GM21360 (cell line): ENCODE results near the gene EPAS1.
A peak's percentile ranks its signal among the peaks of the same experiment; 100 is the strongest.

ENCODE experiments used
- ATAC-seq: cut with Tn5 transposase; IDR thresholded peaks from one replicate; pipeline ENCODE4 v1.9.1; 2021; ENCODE audit warnings: mild to moderate bottlenecking, moderate library complexity; ENCODE audit not compliant: unreplicated experiment

Gene EPAS1

DNA sequence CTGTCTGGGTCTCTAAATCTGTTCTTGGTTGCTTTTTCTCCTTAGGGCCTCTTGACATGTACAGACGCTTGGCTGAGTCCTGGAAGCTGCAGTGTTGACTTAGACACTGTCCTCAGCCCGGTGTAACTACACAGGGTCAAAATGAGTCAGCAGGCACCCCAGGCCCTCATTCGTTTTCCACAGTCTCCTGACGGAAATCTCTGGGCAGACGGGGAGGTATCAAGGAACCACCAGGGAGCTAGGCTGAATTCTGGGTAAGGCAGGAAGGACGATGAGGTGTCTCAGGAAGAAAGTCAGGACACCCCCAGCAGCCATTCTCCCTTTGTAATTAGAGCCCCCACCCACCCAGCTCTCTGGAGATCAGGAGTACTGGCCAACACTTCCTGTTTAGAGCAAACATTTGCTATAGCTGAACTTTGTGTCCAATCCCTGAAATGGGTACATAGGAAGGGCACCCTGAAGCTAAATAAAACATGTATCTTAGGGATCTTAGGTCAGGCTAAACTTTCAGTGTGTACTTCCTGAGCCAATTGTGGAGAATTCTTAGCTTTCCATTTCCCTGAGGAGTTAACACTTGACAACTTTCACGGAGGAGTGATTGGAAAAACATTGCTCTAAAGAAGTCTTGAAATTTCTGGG lies 23.9 kb upstream of the EPAS1 start:
- ATAC-seq = no peak

DNA sequence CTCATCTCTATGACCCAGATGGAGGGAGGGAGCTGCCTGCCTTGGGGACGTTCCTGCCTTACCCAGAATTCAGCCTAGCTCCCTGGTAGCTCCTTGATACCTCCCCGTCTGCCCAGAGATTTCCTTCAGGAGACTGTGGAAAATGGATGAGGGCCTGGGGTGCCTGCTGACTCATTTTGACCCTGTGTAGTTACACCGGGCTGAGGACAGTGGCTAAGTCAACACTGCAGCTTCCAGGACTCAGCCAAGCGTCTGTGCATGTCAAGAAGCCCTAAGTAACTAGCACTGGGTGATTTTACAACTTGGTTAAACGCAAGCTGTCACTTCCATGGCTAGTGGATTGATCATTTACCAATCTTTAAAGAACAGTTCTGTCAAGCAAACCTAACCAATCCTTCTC lies 23.3 kb upstream of the EPAS1 start:
- ATAC-seq = no peak

DNA sequence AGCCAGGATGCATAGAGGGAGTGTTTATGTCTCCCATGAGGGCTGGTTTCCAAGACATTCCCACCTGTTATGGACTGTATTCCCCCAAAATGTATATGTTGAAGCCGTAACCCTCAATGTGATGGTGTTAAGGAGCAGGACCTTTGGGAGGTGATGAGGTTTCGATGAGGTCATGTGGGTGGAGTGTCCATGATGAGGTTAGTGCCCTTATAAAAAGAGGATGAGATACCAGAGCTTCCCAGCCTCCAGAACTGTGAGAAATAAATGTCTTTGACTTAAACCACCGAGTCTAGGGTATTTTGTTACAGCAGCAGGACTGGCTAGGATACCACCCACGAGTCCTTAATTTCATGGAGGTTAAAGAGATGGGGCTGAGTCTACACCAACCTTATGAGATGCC lies 22.6 kb upstream of the EPAS1 start:
- ATAC-seq = no peak

DNA sequence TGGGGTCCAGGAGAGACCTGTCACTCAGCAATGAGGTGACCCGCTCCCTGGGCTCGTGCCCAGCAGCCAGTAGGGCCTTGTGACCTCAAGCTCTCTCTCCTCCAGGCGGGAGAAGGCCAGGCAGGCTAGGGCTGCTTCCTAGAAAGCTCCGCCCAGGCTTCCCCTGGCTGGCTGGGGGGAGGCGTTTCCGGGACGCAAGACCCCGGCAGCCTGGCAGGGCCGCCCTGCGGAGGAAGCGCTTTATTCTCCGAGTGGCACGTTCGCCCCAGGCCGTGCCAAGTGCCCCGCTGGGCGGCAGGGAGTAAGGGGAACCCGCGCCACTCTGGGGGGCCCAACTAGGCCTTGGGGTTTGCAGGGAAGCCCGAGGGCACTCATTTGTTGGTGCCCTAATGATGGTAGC lies 21.2 kb upstream of the EPAS1 start:
- ATAC-seq = no peak

DNA sequence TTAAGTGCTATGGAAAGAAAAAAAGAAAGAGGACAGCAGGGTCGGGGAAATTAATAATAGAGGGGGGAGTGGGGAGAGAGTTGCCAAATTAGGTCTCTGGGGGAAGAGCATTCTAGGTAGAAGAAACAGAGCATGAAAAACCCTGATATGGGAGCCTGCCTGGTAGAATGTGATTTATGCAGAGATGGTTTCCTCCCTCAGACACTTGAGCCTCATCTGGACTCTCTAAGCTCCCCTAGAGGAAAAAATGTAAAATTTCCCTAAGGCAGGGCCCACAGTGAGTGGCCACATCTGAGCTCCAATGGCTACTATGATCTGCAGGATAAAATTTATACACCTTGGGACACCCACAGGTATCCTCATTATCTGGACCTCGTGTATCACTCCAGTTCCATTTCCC lies 20.6 kb upstream of the EPAS1 start:
- no peak for ATAC-seq

DNA sequence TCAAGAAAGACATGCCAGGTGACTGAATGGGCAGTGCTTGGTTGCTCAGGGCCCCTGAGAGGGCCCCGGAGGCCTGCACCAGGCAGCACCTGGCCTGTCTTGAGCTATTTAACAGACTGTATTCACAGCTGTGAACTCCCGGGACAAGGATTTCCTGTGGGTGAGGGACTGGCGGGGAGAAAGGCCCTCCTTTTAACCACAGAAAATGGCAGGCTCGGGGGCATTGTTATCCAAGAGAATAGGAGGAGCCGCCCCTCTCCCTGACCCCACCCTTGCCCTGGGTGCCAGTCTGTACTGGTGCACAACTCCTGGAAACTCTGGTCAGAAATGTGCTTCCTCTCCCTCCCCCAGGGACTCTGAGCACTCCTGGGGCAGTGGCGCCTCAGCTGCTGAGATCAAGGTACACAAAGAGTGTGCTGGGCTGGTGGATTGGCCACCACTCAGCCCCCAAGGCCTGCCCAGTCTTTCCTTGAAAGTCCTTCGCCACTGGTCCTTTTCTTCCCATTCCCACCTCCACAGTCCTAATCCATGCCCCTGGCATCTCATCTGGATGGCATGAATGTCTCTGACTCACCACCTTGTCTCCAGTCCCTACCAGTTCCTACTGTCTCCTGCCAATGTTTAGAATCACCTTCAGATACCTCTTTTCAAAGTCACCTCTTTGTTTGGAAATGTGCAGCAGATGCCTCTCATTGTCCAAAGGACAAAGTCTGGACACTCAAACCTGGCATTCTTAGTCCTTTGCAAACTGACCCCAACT lies 19.6 kb upstream of the EPAS1 start:
- no peak for ATAC-seq

DNA sequence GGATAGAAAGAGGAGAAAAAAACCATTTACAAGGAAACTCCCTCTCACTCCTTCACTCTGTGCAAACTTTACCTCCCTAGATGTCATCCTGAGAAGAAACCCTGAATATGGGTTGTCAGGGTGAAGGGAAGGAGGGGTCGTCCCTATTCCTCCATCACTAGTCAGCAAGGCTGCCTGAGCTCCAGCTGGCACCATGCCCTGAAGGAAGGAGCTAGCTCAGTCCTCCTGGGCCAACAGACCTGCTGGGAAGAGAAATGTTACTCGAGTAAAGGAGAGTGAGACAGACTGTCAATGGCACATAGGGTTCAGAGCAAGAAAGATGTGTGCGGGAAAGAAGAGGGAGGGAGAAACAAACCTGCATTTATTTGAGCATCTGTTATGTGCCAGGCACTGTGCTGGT lies 18.3 kb upstream of the EPAS1 start:
- ATAC-seq = no peak

DNA sequence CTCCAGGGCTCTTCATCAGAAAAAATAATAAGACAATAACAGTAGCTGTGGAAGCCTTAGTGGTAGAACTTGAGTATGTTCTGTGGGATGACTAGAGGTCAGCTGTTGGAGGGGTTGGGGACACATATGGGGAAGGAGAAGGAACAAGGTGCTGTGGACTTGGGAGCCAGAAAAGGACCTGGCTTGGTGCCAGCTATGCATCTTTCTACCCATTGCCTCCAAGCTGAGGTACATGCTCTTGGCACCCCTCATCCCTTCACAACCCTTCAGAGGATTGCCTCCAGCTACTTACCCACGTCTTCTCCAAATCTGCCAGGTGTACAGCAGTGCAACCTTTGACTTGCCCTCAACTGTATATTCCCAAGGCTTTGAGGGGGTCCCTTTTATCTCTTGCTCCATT lies 15.3 kb upstream of the EPAS1 start:
- ATAC-seq = no peak

DNA sequence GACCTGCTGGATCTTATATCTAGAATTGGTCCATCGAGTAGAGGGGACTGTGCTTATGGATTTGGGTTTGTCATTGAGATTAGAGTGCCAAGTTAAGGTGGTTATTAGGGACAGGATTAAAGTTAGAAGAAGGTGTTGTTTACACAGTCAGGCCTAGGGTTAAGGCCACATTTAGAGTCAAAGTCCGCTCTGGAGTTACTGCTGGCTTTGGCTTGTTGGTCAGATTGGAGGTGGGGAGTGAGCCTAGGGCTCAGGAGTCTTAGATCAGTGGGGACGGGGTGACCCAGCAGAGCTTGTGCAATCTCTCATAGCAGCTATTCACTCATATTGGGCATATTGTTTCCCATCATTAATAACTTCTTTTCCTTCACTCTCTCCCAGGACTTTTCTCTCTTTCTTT lies 13.5 kb upstream of the EPAS1 start:
- no peak for ATAC-seq

DNA sequence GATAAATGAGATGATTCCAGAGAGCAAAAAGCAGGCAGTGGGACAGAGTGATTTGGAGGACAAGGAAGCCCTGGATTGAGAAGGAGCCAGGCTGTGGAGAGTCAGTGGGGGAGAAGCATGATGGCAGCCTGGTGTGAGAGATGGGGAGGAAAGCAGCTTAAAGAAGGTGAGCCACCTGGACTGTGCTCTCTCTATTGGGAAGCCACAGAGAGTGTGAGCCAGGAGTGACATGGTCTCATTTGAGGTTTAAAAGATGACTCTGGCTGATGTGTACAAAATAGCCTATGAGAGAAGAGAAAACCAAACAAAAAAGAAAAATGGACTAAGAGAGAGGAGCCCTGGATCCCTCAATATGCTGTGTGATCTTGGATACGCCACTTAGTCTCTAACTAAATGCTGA lies 12.9 kb upstream of the EPAS1 start:
- no peak for ATAC-seq

DNA sequence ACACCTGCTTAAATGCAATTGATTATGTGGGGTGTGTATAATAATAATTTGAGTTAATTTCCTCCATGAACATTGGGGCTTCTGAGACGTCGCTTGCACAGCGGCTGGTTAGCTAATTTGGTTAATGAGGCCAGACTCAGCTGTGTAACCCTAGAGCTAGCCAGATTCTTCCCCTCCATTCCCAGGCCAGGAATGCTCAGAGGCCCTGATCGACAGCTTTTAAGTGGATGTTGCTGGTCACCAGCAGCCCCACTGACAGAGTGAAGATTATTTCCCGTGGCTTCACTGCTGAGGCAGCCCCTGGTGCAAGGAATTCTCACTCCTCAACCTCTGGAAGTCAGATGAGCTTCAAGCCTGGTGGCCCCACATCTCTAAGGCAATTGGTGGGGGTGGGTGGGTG lies 12.4 kb upstream of the EPAS1 start:
- ATAC-seq = no peak

DNA sequence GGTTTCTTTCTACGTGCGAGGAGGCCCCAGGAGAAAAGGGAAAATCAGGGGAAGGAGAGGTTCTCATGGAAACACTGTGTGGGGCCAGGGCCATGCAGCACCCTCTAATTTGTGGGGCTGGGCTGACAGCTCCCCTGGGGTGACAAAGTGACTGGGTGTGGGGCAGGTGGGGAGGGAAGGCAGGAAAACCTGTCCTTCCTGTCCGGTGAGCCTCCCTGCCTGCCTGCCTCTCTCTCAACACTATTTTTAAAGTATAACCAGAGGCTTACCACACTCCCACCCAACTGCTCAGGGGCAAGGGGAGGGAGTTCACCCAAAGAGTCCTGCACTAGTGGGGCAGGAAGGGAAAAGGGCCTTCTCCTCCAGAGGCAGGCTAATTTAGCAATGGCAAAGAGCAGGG lies 10.5 kb upstream of the EPAS1 start:
- ATAC-seq = no peak

DNA sequence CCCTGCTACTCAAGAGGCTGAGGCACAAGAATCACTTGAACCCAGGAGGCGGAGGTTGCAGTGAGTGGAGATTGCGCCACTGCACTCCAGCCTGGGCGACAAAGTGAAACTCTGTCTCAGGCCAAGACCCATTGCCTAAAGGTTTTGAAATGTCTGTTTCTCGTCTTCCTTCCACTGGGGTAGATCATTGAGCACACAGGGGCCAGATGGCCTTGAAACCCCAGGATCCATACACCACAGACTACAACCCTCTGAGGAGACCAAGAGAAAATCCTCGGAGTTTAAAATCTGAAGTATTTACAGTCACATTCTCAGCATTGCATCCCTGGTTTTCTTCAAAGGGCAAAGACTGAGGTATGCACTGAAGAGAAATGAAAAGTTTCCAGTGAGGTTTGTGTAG lies 7.1 kb upstream of the EPAS1 start:
- ATAC-seq = no peak

DNA sequence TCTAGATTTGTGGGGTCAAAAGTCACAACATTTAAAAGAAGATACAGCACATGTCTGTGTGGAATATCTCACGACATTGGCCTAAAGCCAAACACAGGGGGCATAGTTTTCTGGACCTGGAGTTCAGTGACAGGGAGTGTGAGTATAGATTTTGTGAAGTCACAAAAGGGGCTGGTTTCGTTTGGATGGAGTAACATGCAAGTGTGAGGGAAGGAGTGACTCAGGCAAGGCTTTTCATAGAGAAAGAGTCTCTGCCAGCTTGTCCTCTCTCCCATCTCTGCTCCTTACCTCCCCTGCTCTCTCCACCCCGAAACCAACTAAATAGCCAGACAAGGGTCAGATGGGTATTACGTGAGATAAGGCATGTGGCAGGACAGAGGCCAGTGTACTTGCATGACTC lies 3.7 kb upstream of the EPAS1 start:
- no peak for ATAC-seq

DNA sequence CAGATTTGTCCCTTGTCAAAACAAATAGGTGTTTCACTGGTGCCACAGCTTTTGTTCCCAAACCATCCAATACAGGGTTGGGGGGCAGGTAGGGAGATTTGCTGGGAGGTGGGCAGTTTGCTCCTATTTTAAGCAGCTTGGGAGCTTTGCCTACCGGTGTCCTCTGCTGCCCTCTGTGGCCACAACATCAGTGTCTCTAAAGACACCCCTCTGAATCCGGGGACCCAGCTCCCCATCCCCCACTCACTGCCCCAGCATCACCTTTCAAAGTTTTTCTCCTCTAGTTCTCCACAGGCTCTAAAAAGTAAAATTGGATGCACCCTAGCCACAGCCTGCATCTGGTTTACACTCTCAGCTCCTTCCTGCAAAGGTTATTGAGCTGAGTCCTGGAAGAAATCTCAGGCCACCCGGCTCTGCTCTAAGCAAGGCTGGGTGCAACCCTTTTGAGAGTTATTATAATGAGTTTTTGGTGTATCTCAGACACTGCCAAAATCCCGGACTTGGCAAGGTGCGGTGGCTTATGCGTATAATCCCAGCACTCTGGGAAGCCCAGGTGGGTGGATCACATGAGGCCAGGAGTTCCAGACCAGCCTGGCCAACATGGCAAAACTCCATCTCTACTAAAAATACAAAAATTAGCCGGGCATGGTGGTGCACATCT lies 2.9 kb upstream of the EPAS1 start:
- ATAC-seq = no peak

DNA sequence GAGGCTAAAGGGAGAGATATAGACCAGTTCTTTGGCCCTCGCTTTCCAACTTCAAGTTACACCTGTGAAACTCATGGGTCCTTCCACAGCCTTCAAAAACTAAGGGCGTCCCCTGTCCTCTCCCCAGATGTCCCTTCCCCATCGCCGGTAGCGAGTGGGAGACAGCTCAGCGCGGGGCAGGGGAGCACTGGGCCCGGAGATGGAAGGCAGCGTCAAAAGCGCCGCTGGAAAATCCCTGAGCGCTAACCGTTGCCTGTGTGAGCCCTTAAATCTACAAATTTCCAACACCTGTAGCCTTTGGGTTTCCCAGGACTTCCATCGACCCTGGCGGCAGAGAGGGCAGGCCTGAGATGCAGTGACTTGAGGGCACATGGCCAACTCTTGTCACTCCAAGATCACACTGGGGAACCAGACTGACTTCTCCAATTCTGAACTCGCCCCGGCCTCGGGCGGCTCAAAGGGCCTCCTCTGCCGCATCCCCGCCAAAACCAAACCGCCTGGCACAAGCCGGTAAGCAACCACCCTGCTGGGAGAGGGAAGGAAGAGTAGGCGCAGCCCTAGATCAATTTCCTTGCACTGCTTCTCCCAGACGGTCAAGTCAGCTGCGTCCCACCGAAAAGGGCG lies 879 bp upstream of the EPAS1 start:
- ATAC-seq = no peak

DNA sequence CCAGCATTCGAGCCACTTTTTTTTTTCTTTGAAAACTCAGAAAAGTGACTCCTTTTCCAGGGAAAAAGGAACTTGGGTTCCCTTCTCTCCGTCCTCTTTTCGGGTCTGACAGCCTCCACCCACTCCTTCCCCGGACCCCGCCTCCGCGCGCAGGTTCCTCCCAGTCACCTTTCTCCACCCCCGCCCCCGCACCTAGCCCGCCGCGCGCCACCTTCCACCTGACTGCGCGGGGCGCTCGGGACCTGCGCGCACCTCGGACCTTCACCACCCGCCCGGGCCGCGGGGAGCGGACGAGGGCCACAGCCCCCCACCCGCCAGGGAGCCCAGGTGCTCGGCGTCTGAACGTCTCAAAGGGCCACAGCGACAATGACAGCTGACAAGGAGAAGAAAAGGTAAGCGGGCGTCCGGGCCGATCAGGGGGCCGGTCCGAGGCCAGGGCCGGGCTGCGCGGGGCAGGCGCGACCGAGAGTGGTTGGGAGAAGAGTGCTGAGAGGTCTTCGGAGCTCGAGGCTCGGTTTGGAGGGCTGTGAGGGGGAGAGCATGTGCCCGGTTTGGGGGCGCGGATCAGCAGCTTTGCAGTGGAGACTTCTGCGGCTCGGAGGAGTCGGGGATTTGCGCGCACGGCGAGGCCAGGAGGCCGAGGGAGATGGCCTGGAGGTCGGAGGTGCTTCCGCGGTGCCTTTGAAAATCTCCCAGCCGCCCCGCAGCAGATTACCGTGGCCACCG lies 502 bp downstream of the EPAS1 start:
- ATAC-seq = peak; percentile 17

DNA sequence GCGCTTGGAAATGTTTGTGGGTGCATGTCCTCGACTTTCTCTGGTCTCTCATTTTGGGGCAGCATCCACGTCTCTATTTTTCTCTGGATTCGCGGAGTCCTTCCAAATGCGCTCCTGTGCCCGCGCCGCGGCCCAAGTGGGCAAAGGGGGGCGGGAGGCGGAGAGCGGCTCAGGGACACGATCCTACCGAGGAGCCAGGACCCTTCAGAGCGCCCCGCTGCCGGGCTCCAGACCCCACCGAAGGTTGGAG lies 990 bp downstream of the EPAS1 start:
- ATAC-seq = no peak

DNA sequence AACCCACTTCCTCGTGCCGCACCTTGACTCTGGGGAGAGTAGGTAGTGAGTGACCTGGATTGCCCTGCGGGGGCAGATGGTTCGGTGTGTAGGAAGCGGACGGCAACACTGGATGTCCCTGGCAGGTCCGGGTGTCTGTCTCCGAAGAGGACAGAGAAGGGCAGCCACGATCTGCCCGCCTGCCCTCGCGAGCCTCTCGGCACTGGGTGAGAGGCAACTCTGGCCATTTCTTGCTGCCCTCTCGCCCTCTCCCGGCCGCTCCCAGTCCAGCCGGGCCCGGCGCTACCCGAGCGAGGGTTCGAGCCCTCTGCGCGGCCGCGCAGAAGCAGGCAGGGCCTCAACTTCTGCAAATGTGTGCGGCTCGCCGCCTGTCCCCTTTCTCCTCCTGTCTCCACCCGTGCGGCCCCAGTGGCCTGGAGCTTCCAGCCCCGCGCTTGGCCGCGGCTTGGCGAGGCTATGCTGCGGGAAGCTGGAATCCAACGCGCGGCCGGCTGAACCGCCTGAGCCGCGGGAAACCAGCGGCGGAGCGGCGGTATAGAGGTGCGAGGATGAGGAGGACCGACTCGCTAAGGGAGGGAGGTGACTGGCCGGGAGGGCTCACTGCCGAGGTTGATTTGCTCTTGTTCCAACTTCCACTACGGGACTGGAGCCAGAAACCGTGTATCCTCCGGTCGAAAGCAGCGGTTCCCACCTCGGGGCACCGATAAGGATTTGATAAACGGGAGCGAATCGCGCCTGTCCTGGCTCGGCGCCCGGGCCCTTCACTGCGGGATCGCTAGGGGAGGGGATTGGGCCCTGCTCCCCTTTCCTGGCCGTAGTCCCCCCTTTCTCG lies 1.5 kb downstream of the EPAS1 start:
- no peak for ATAC-seq

DNA sequence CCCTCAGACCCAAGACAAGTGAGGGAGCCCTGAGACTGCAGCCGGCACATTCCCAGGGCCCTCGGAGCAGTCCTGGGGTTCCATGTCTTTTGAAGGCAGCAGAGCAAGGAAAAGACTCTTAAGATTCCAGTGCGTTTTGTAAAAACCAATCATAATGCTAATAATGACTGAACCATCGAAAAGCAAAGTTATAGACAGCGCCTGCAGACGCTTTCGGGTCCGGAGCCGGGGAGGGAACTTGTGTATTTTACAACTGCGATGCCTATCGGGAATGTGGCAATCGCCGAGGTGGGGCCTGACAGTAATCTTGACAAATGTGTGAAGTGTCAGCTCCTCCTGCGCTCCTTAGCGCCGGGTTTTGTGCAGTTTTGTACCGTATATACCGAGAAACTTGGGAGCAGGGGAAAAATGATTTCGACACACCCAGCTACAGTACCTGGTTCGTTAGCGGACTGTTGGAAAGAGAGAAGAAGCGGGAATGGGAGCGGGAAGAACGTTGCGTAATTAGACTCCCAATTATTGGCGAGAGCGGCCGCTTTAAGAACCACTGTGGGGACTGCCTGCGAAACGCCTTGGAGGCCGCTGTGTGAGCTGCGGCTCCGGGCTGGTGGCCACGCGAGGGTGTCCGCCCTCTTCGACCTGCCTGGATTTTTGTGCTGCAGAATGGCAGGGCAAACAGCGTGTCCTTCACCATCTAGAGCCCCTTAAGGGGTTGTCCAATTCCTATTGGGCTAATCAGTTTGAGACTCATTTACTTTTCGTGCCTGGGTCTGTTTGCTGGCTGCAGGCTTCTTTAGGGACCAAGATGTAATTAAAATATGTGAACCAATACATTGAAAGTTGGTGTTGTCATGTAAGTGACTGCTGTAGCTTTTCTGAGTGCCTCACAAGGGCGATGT lies 2.4 kb downstream of the EPAS1 start:
- no peak for ATAC-seq
